Measurements from ENCODE around the gene PLBD1. TPM values are rescaled to one million over a fixed set of nuclear protein-coding genes. Genes with fewer than 3 reads are reported as not detected.

The PLBD1 gene
- total RNA-seq, 4 donors from 2014 or later = 9.9 to 33.6 (median 20.5) TPM

- no peak for DNase-seq
- Histone ChIP-seq H3K4me3 (no peak overlapping the region), H3K4me1 (no peaks in the 10 kb centered on the region), H3K9me3 (no peaks in the 10 kb centered on the region), H3K27ac (no peak overlapping the region), H3K36me3 (no peaks in the 10 kb centered on the region), H3K27me3 (no peaks in the 10 kb centered on the region)
- TF ChIP-seq CTCF (IDR thresholded peaks at IDR 0.05) (no peak), POLR2A (IDR thresholded peaks at IDR 0.05) (no peak)
These were observed 21.7 kb upstream of the PLBD1 start for GRCh38 chr12:14589169-14590004.

GRCh38 chr12:14588571-14588970 is 20.9 kb upstream of the PLBD1 start:
- no peaks in the 10 kb centered on the region for H3K27me3 ChIP-seq
- no peaks in the 10 kb centered on the region for H3K36me3 ChIP-seq
- no peak for DNase-seq
- no peak overlapping the region for H3K27ac ChIP-seq
- no peaks in the 10 kb centered on the region for H3K9me3 ChIP-seq
- H3K4me3 ChIP-seq = no peak overlapping the region
- H3K4me1 ChIP-seq = no peaks in the 10 kb centered on the region
- TF ChIP-seq CTCF (IDR thresholded peaks at IDR 0.05) = no peak
- TF ChIP-seq POLR2A (IDR thresholded peaks at IDR 0.05) = no peak

GRCh38 chr12:14578646-14579045 is 11.0 kb upstream of the PLBD1 start:
- no peaks in the 10 kb centered on the region for H3K36me3 ChIP-seq
- no peak overlapping the region for H3K27ac ChIP-seq
- no peaks in the 10 kb centered on the region for H3K27me3 ChIP-seq
- no peaks in the 10 kb centered on the region for H3K9me3 ChIP-seq
- no peak for DNase-seq
- no peak overlapping the region for H3K4me3 ChIP-seq
- H3K4me1 ChIP-seq = no peaks in the 10 kb centered on the region
- TF ChIP-seq POLR2A (IDR thresholded peaks at IDR 0.05) (no peak), CTCF (IDR thresholded peaks at IDR 0.05) (no peak)

GRCh38 chr12:14577344-14577743 is 9.7 kb upstream of the PLBD1 start:
- Histone ChIP-seq H3K36me3 (no peaks in the 10 kb centered on the region), H3K4me1 (no peaks in the 10 kb centered on the region), H3K9me3 (no peaks in the 10 kb centered on the region), H3K27ac (no peak overlapping the region), H3K27me3 (no peaks in the 10 kb centered on the region), H3K4me3 (no peak overlapping the region)
- TF ChIP-seq CTCF (IDR thresholded peaks at IDR 0.05) (no peak), POLR2A (IDR thresholded peaks at IDR 0.05) (no peak)
- DNase-seq = no peak

- no peak overlapping the region for H3K4me3 ChIP-seq
- H3K27ac ChIP-seq = no peak overlapping the region
- H3K36me3 ChIP-seq = no peaks in the 10 kb centered on the region
- H3K4me1 ChIP-seq = no peaks in the 10 kb centered on the region
- no peaks in the 10 kb centered on the region for H3K9me3 ChIP-seq
- no peaks in the 10 kb centered on the region for H3K27me3 ChIP-seq
- TF ChIP-seq POLR2A (IDR thresholded peaks at IDR 0.05) (no peak), CTCF (IDR thresholded peaks at IDR 0.05) (no peak)
- no peak for DNase-seq
These were observed 9.2 kb upstream of the PLBD1 start for GRCh38 chr12:14576896-14577295.
